ENCODE measurements around the gene SLC25A1.
A peak's percentile ranks its signal among the peaks of the same experiment; 100 is the strongest.

SLC25A1 gene

DNA sequence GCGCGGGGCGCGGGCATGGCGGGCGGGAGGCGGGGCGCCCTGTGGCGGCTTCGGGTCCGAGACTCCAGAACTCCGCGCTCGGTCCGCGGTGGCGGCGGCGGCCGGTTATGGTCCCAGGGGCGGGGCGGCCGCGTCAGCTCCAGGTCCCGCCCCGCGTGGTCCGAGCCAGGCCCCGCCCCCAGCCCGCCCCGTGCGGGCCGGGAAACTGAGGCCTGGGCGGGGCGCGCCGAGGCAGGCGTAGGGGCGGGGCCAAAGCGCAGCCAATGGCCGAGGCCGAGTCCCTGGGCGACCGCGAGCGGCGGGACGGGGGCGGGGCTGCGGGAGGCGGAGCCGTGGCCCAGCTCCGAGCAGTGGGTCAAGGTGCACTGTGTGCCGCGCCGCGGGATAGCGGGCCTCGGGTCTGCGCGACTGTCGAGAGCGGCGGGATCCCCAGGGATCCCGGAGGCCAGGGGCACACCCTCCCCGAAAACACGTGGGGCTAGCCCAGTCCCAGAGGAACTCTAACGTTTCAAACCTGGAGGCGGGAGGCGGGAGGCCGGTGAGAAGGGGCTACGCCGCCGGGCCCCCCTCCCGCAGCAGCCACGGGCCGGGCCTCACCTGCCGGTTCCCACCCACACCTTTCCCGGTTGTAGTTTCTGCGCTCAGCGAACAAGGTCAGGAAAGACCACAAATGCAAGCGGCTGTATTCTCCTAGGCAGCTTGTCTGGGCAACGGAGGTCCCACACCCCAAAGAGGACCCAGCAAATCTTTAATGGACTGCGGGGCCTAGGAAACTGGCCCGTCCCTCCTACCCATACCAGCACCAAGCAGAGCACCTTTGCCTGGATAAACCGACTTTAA is at the start of gene SLC25A1:
Gene SLC25A1, minus strand, starts transcription at position 80 of the 840 bp plus-strand sequence. Its CDS starts 63 bp downstream, at position 17.
- DNase-seq: peak; percentile 0

DNA sequence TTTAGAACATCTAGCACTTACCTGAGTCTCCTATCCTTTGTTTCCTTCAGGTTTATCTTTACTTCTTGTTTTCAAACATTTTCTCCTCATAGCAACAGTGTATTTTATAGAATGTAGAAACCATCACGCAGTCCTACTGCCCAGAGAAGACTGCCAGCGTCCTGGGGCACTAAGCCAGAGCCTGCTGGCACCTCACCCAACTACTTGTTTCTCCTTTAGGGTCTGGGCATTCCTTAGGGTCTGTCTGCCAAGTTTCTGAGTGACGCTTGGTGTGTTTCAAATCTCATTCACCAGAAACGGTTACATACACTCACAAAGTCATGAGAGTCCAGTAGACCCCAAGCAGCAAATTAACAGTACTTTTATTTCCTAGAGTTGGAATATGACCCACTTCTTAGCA is 49.6 kb upstream of the SLC25A1 start:
- no peak for DNase-seq

DNA sequence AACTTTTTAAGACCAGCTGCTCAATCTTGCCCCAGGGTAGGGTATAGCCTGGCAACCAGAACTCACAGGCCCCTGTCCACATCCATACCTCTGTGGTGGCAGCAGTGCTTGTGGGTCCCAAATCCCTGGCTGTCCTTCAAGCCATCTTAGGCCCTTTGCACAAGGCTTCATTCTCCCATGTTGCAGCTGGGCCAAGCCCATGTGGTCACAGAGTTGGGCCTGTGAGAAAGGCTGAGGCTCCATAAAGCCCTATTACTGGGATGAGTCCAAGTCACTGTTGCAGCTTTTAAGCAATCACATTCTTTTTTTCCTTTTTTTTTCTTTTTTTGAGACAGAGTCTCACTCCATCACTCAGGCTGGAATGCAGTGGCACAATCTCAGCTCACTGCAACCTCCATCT is 47.9 kb upstream of the SLC25A1 start:
- DNase-seq: no peak

DNA sequence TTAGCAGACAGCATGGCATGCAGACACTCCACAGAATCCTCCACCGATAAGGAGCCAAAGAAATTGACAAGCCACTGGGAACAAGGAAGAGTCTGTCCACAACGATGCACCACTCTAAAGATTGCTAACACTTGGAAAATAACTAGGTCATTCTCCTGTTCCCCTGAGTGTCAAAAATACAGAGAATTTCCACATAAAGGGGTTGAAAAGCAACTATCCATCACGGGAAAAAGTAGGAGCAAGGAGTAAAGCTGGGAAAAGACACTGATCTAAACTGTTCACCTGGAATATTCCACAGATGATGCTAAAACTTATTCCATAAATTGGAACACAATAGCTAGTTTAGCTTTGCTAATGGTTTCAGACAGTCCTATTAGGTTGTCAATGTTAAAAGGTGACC is 47.0 kb upstream of the SLC25A1 start:
- no peak for DNase-seq

DNA sequence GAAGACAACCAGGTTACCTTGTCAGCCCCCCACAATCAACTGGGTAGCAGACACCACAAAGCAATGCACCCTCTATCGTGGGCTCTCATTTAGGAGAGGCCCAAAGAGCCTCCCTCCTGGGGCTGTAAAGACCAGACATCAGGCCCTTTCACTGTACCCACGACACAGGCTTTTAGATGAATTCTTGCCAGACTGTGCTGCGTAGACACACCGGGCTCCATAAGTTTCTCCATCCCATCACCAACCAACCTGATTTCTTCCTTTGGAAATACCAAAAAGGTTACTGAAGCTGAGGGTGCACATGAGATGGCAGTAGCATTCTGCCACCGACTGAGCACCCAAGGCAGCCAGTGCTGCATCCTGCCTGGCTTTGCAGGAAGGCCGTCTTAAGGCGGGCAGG is 46.4 kb upstream of the SLC25A1 start:
- no peak for DNase-seq

DNA sequence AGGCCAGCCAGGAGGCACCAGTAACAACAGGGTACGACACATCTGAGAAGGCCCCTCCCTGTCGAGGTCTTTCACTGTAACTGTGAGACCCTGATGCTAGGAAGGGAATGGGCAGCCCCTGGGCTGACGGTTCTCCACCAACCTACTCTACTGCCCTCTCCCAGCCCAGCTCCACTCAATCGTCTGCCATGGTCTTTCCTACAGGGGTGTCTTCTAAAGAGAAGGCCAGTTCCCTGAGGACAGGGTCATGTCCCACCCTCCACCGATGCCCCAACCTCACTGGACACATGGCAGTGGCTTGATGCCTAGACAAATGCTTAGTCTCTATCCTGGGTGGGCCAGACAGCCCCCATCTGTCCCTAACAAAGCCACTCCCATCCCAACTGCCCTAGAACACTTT is 46.0 kb upstream of the SLC25A1 start:
- no peak for DNase-seq

DNA sequence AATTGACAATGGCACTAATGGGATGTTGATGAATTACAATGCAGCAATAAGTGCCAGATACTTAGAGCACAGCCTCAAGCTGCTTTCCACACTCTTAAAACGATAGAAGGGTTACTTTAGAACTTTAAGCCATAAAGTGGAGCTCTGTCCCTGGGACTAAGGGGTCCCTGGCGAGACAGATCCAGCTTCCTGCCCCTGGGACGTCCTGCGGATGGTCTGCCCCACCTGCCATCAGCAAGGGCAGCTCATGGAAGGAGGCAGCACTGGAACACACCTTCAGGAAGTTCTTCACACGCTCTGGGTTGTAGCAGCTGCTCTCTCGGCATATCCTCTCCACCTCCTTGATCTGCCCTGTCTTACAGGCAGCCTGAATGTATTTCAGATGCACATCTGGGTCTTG is 45.1 kb upstream of the SLC25A1 start:
- DNase-seq: no peak

DNA sequence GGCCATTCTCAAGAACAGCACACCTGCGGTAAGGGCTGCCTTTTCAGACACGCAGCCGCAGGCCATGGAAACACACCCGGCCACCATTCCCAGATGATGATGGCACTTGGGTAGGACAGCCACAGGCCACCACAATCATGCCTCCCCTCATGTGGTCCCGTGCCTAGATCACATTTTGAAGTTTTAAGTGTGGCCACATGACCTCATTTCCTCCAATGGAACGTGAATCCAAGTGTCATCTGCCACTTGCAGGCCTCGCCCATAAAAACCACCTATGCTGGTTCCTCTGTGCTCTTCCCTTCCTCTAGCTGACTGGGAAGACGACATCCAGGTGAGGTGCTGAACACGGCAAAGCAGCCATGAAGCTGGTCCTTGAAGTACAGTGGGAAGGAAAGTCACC is 44.6 kb upstream of the SLC25A1 start:
- no peak for DNase-seq

DNA sequence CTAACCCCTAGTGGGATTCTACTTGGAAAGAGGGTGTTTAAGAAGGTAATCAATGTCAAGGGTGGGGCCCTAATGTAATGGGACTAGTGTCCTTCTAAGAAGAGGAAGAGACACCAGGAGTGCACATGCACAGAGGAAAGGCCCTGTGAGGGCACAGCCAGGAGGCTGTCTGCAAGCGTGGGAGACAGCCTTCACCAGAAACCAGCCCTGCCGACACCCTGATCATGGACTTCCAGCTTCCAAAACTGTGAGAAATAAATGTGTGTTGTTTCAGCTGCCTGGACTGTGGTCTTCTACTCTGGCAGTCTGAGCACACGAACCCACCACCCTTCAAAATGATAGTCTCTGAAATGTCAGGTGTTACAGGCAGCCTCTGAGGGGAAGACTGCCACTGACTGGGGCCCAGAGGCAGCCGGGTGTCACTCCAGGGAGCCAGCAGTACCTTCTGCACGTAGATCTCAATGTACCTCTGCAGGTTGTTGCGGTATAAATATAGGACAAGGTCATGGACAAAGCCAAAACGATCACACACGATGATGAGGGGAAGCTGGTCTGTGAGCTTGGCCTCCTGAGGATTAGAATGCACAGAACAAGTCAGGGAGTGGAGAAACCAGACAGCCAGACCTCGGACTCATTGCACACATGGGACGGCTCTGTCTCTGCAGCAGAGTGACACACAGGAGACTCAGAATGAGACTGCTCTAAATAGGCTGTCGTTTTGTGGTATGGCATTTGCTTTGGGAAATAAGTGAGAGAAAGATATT is 43.9 kb upstream of the SLC25A1 start:
- no peak for DNase-seq

DNA sequence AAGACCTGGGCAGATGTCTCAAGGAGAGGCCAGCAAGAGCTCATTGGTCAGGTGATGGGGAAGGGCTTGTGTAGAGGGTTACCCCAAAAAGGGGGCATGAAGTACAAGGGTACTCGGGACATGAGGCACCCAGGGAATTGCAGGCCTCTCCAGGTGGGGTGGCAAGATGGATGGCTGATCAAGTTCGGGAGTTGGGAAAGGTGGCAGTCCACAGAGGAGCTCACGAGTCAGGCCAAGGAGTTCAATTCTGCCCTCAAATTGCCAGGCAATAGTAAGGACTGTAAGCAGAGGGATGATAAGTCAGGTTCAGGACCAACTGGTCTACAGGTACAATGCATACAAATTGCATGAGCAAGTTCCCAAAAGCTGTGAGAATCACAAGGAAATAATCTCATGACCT is 42.3 kb upstream of the SLC25A1 start:
- DNase-seq: no peak

DNA sequence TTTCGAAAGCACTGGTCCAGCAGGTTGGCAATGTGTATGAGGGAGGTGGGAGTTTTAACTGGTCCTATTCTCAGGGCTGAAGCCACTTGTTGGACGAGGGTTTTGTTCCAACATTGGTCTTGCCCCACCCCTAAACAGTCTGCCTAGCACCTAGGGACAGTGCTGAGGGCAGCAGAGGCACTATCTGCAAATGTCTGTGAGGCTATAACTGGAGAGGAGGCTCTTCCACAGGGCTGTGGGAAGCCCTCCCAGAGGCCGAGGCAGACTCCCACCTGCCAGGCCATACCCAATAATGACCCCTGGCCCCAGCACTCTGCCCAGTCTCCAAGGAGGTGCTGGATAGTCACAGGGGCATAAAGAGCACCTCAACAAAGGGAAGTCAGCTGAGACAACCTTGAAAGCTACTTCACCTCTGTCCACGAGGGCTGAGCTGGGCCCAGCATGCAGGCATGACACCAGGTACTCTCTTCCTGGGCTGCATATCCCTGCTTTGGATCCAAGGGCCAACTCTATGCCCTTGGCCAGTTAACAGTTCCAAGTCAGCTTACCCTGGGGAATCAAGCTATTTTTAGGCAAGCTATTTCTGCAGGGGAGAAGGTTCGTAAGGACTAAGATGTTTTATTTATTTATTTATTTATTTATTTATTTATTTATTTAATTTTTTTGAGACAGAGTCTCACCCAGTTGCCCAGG is 40.2 kb upstream of the SLC25A1 start:
- no peak for DNase-seq

DNA sequence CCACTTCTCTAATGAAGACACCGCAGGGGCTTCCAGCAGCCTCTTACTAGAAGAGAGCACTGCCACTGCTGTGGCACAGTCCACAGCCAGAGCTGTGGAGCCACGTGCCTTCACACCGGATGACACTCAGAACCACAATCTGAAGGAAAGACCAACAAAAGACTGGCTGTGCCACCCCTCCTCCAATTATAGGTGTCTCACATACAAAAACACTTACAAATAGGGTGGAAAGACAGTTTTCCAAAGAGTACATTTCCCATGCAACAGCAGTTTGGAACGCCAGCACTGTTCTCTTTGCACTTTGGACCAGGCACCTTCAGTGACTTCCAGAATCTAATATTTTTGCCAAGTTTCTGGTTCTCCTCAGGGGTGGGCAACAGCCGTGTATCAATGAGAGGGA is 38.0 kb upstream of the SLC25A1 start:
- DNase-seq: no peak

DNA sequence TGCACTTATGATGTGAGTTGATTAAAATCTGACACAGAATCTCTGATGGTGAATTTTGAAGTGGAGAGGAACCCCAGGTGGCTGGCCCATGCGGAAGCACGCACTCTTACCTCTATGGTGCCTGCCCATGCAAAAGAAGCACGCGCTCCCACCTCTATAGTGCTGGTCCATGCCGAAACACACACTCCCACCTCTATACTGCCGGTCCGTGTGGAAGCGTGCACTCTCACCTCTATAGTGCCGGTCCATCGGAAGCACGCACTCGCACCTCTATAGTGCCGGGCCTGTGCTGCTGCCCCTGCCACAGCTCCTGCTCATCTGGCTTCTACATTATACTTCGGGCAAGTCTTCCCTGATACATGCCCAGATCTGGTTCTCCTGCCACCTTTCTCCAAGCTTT is 36.8 kb upstream of the SLC25A1 start:
- DNase-seq: no peak

DNA sequence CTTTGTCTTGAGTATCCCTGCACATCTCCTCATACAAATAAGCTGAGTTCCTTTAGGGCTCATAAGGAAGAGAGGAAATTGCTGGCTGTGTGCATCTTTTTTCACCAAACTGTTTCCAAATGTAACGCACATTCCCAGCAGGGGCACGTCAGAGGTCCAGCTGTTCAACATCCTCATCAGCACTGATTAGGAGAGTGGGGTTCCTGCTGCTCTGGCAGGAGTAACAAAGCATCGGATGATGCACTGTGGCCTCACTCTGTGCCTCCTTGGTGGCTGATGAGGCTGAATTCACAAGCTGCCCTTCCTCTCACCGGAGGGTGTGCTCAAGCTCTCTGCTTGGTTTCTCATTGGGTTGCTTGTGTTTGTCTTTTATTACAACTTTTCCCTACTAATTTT is 35.5 kb upstream of the SLC25A1 start:
- DNase-seq: no peak

DNA sequence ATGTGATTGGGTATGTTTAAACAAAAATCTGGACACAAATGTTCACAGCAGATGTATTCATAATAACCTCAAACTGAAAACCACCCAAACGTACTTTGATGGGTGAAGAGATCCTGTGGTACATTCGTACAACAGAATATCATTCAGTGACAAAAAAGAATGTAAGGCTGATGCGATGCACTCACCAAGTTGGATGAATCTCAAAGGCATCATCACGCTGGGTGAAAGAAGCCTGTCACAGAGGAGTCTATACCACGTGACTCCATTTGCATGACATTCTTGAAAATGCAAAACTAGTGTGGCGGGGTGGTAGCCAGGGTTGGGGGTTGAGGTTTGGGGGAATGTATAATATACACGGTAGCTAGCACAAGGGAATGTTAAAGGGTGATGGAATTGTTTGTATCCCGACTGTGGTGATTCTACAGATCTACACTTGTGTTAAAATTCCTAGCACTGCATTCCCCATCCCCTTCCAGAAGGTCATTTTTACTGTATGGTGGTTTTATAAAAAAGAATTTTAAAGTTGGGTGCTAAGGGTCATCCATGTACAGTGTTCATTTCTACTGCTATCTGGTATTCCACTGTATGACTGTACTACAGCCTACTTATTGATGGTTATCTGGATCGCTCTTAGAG is 35.0 kb upstream of the SLC25A1 start:
- no peak for DNase-seq

DNA sequence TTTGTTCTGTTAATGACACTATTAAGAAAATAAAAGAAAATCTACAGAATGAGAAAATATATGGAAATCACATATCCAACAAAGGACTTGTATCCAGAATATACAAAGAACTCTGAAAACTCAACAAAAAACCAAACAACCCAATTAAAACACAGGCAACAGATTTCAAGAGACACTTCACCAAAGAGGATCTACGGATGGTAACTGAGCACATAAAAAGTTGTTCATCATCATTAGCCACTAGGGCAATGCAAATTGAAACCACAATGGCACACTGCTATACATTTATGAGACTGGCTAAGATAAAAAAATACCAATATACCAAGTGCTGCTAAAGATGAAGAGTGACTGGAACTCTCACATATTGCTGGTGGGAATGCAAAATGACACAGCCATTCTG is 34.5 kb upstream of the SLC25A1 start:
- no peak for DNase-seq

DNA sequence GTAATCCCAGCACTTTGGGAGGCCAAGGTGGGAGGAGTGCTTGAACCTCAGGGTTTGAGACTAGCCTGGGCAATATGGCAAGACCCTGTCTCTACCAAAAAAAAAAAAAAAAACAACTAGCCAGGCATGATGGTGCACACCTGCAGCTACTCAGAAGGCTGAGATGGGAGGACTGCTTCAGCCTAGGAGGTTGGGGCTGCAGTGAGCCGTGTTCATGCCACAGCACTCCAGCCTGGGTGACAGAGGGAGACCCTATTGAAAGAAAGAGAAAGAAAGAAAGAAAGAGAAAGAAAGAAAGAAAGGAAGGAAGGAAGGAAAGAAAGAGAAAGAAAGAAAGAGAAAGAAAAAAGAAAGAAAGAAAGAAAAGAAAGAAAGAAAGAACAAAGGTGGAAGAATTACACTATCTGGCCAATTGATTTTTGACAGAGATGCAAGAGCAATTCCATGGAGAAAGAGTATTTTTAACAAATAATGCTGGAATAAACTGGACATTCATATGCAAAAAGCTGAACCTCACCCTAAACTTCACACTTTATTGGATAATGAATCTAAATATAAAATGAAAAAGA is 33.9 kb upstream of the SLC25A1 start:
- DNase-seq: no peak

DNA sequence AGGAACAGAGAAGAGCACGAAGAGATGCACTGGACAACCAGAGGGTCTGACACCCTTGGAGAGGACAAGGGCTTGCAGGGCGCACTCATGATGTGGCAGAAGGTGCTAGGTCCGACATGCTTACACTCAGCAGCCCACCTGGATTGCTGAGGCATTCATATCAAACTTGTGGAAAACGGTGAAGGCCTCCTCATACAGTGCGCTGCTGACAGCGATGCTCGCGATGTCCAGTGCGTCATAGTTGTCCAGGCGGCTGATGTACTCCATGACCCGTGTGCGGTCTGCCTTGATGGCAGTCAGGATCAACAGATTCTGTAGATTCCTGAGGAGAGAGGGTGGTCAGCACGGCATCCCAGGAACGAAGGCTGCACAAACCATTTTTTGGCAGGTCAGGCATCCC is 31.7 kb upstream of the SLC25A1 start:
- no peak for DNase-seq

DNA sequence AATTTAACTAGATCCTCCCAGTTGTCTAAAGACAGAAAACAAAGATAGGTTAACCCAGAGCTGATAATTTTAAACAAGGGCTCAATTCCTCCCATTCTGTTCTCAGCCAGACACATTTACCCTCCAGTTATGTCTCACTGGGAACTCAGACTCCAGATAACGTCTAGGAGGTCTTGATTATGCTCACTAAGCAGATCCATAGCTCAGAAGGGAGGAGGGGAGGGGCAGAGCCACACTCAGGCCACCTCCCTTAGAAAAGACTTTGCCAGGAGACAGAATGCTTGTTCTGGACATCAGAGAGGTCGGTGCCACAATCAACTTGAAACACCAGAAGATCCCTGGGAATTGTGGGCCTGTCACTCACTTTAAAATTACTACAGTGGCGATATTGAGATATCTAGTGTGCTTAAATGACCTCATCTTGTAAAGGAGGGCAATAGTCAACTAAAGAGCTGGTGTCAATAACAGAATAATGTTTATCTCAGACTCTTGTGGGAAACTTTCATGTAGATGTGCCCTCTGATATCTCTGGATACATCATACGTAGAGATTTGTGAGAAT is 29.8 kb upstream of the SLC25A1 start:
- DNase-seq: no peak

DNA sequence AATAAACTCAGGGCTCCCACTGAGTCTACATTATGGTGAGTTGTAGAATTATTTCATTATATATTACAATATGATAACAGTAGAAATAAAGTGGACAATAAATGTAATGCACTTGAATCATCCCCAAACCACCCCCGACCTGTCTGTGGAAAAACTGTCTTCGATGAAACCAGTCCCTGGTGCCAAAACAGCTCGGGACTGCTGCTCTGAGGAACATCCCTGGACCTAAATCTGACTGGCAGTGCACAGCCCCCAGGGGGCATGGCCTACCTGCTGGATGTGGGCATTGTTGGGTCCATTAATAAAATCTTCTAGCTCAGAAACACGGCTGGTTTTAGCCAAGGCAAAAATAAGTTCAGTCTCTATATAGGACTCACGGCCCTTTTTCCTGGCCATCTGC is 29.3 kb upstream of the SLC25A1 start:
- DNase-seq: no peak

DNA sequence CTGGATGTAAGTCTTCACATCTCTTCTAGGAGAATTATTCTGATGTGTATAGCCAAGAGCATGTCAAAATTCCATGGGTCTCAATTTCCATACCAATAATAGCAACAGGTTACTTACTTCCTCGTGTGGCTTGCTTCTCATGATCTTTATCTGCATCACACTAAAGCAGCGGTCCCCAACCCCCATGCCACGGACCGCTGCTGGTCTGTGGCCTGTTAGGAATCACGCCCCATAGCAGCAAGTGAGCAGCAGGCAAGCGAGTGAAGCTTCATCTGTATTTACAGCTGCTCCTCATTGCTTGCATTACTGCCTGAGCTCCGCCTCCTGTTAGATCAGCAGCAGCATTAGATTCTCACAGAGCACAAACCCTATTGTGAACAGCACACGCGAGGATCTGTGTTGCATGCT is 28.9 kb upstream of the SLC25A1 start:
- no peak for DNase-seq

DNA sequence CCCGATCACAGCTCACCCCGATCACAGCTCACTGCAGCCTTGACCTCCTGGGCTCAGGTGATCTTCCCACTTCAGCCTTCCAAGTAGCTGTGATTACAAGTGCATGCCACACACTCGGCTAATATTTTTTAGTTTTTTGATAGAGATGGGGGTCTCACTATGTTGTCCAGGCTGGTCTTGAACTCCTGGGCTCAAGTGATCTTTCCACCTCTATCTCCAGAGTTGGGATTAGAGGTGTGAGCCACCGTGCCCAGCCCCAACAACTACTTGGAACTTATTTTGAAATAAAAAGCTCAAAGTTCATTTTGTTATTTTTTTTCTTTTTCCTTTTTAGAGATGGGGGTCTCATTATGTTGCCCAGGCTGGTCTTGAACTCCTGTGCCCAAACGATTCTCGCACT is 27.8 kb upstream of the SLC25A1 start:
- DNase-seq: no peak

DNA sequence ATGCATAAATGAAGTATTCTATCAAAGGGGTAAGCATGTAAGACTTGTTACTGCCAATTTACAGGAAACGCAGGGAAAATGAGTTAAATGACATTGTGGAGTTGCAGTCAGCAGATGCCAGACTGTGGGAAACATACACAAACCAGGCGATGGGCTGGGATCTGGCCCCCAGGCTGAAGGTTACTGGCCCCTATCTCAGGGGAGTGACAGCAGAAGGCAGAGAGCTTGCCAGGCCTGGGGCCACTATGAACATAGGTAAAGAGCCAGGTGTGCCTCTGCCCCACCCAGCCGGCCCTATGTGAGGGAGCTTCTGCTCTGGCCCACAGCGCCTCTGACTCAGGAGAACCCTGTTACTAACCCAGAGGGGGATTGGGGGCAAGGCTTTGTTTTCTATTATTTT is 26.1 kb upstream of the SLC25A1 start:
- no peak for DNase-seq
